ENCODE results near the gene P4HA1. TPM values are rescaled to one million over a fixed set of nuclear protein-coding genes. Genes with fewer than 3 reads are reported as not detected.

P4HA1 gene
- total and polyA plus RNA-seq, 9 of the 15 experiments (the other 6 are each of a cell fraction or from before 2014, with no cell fraction given) = 20.2 to 177 (median 28.6) TPM

GRCh38 chr10:73000973-73001372 is 95.7 kb downstream of the P4HA1 start:
- in situ Hi-C loops (cut with MboI) = no loop called here
- ATAC-seq = no peak
- Histone ChIP-seq H3K9ac (ENCODE audit: insufficient read depth in 1 of 2, low read depth in 2 of 2, low read length in 2 of 2) (no peak overlapping the region), H3K4me3 (no peak overlapping the region), H3K4me1 (replicated peaks in 1 of 2; ENCODE audit: control insufficient read depth in 2 of 2, insufficient read depth in 2 of 2, low read length in 2 of 2) (no peaks in the 10 kb centered on the region), H3K9me3 (replicated peaks; ENCODE audit: control insufficient read depth, insufficient read depth, low read depth, low read length) (no peaks in the 10 kb centered on the region), H3K4me2 (ENCODE audit: insufficient read depth, low read length) (no peak overlapping the region), H3K27ac (ENCODE audit: extremely low read depth, low read depth, low read length) (no peak overlapping the region), H2AFZ (ENCODE audit: low read depth, low read length) (no peak overlapping the region), H3K79me2 (ENCODE audit: control insufficient read depth, insufficient read depth, low read length) (no peaks in the 10 kb centered on the region), H3K9me1 (ENCODE audit: control insufficient read depth, insufficient read depth, low read length) (no peaks in the 10 kb centered on the region), H3K36me3 (ENCODE audit: control insufficient read depth, insufficient read depth, low read length) (peaks cover 13% of the 10 kb centered on the region; the same call in 2 of the 3 replicates), H3K27me3 (ENCODE audit: control insufficient read depth in 2 of 2, insufficient read depth in 2 of 2, low read length in 2 of 2) (no peaks in the 10 kb centered on the region), H4K20me1 (replicated peaks; ENCODE audit: control insufficient read depth, insufficient read depth, low read length) (no peaks in the 10 kb centered on the region)
- ChIA-PET POLR2A (interaction anchor here (0.6 to 1.2 kb wide), 4 partner anchors 9 to 244 kb away, joined by 3 to 4 read pairs (median 4); no protein-coding TSS in a partner anchor), CTCF (ENCODE audit: low intra/inter-chr PET ratio) (no interaction called here)
- intact Hi-C loops (cut with micrococcal nuclease) = no loop called here
- 75% methylated on average over 3 of the region's 3 CpGs for WGBS (ENCODE audit: insufficient coverage, low coverage, missing lambda C conversion rate)
- TF ChIP-seq ZNF224 (CRISPR knock-in tag; IDR thresholded peaks at IDR 0.05) (no peak), SUPT5H (IDR thresholded peaks at IDR 0.05) (peak; percentile 51; the same call in 1 of the 2 replicates), POLR2AphosphoS2 (IDR thresholded peaks at IDR 0.05; ENCODE audit: low read length) (0 out of 2 replicates have a peak, but pooled peaks have one; percentile 26), ZNF444 (CRISPR knock-in tag; IDR thresholded peaks at IDR 0.05) (peak; percentile 42; the same call in 1 of the 2 replicates), POLR2A (conservative IDR thresholded peaks at IDR 0.05) (0 out of 2 replicates have a peak, but pooled peaks have one; percentile 53), PTRF (tag; IDR thresholded peaks at IDR 0.05) (no peak)
- no peak for DNase-seq (ENCODE audit: extremely low read depth in 1 of 4, low spot score in 3 of 4)
- no peak for FAIRE-seq
- BruUV-seq (replicated peaks) = no TSS peak

- 44% methylated on average over 2 of the region's 2 CpGs for WGBS (ENCODE audit: insufficient coverage, low coverage, missing lambda C conversion rate)
- Histone ChIP-seq H3K9me3 (replicated peaks; ENCODE audit: control insufficient read depth, insufficient read depth, low read depth, low read length) (no peaks in the 10 kb centered on the region), H4K20me1 (replicated peaks; ENCODE audit: control insufficient read depth, insufficient read depth, low read length) (no peaks in the 10 kb centered on the region), H3K79me2 (ENCODE audit: control insufficient read depth, insufficient read depth, low read length) (no peaks in the 10 kb centered on the region), H3K4me2 (ENCODE audit: insufficient read depth, low read length) (no peak overlapping the region), H3K27ac (ENCODE audit: extremely low read depth, low read depth, low read length) (no peak overlapping the region), H3K36me3 (ENCODE audit: control insufficient read depth, insufficient read depth, low read length) (no peaks in the 10 kb centered on the region), H3K4me1 (replicated peaks in 1 of 2; ENCODE audit: control insufficient read depth in 2 of 2, insufficient read depth in 2 of 2, low read length in 2 of 2) (no peaks in the 10 kb centered on the region), H2AFZ (ENCODE audit: low read depth, low read length) (no peak overlapping the region), H3K9me1 (ENCODE audit: control insufficient read depth, insufficient read depth, low read length) (no peaks in the 10 kb centered on the region), H3K9ac (ENCODE audit: insufficient read depth in 1 of 2, low read depth in 2 of 2, low read length in 2 of 2) (no peak overlapping the region), H3K27me3 (ENCODE audit: control insufficient read depth in 2 of 2, insufficient read depth in 2 of 2, low read length in 2 of 2) (no peaks in the 10 kb centered on the region), H3K4me3 (no peak overlapping the region)
- FAIRE-seq (no peak), ATAC-seq (no peak), DNase-seq (ENCODE audit: extremely low read depth in 1 of 4, low spot score in 3 of 4) (no peak)
- POLR2A ChIA-PET = interaction anchor here (0.6 to 1.2 kb wide), 3 partner anchors 15 to 71 kb away, joined by 3 to 4 read pairs (median 3); no protein-coding TSS in a partner anchor
- TF ChIP-seq RBM25 (IDR thresholded peaks at IDR 0.05; ENCODE audit: low read depth, low read length, severe bottlenecking) (peak; percentile 46), ZNF121 (CRISPR knock-in tag; conservative IDR thresholded peaks at IDR 0.05) (peak; percentile 85), ZBED1 (IDR thresholded peaks at IDR 0.05) (no peak), GATAD2A (IDR thresholded peaks at IDR 0.05) (no peak), C11orf30 (IDR thresholded peaks at IDR 0.05; ENCODE audit: low read depth) (no peak), ZNF239 (CRISPR knock-in tag; IDR thresholded peaks at IDR 0.05) (no peak), MTF1 (CRISPR knock-in tag; IDR thresholded peaks at IDR 0.05; ENCODE audit: borderline replicate concordance) (no peak)
- CTCF ChIA-PET (ENCODE audit: low intra/inter-chr PET ratio) = no interaction called here
- in situ Hi-C loops (cut with MboI) = no loop called here
- intact Hi-C loops (cut with micrococcal nuclease) = no loop called here
- BruUV-seq (replicated peaks) = no TSS peak
These were observed 99.6 kb downstream of the P4HA1 start for GRCh38 chr10:72997099-72997498.
